ENCODE results near the gene NIFK.

DNA sequence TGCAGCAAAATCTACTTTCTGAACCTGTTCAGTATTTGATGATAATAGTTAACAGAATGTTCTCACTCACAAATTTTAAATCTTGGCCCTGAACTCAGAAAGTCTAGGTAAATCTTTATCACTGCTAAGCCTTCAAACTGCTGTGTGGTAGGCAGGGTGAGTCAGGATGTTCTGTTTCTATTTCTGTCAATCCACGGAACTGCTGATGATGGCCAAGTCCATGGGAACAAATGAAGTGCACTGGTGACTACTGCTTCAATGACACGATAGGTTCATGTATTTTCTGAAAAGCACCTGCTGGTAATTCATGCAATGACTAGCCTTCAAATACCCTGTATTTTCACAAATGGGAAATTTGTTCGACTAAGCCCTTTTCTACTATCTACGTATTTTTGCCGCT is 14.2 kb downstream of the NIFK start:
- TF ChIP-seq EZH2 (IDR thresholded peaks at IDR 0.05; ENCODE audit: low read depth) = no peak
- TF ChIP-seq, protein P1, sequence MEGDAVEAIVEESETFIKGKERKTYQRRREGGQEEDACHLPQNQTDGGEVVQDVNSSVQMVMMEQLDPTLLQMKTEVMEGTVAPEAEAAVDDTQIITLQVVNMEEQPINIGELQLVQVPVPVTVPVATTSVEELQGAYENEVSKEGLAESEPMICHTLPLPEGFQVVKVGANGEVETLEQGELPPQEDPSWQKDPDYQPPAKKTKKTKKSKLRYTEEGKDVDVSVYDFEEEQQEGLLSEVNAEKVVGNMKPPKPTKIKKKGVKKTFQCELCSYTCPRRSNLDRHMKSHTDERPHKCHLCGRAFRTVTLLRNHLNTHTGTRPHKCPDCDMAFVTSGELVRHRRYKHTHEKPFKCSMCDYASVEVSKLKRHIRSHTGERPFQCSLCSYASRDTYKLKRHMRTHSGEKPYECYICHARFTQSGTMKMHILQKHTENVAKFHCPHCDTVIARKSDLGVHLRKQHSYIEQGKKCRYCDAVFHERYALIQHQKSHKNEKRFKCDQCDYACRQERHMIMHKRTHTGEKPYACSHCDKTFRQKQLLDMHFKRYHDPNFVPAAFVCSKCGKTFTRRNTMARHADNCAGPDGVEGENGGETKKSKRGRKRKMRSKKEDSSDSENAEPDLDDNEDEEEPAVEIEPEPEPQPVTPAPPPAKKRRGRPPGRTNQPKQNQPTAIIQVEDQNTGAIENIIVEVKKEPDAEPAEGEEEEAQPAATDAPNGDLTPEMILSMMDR (conservative IDR thresholded peaks at IDR 0.05) = no peak
